Measurements from ENCODE around the gene BTBD8.

GRCh38 chr1:92095874-92096273 is 15.7 kb downstream of the BTBD8 start:
- TF ChIP-seq CTCF (IDR thresholded peaks at IDR 0.05) (no peak), POLR2A (IDR thresholded peaks at IDR 0.05) (no peak)

All from testis (tissue), 2 donors.